Measurements from ENCODE around the gene SLC1A3. TPM values are rescaled to one million over a fixed set of nuclear protein-coding genes. Genes with fewer than 3 reads are reported as not detected.

Gene SLC1A3
- total RNA-seq, result not detected in 2 replicates

GRCh38 chr5:36606428-36607113 lies at the start of gene SLC1A3:
Gene SLC1A3, plus strand, starts transcription at chr5:36606606. Its CDS starts 1,818 bp downstream, at chr5:36608424.

Small RNAs within 50 kb of the gene (small RNA-seq; reads per million reads assigned to genes)
- not detected for gene AC010631.1

Data from vein endothelial cell (primary cell).